ENCODE measurements around the gene HNMT.
"Not testable (repeated sequence)": the region's sequence is repeated elsewhere in the genome, so short reads cannot be mapped to it uniquely, and the experiment has no call there.

The HNMT gene

GRCh38 chr2:138042311-138042710, 78.0 kb downstream of the HNMT start:
- no peak for DNase-seq

GRCh38 chr2:138043588-138043987, 79.3 kb downstream of the HNMT start:
- not testable (repeated sequence) for DNase-seq

DNA sequence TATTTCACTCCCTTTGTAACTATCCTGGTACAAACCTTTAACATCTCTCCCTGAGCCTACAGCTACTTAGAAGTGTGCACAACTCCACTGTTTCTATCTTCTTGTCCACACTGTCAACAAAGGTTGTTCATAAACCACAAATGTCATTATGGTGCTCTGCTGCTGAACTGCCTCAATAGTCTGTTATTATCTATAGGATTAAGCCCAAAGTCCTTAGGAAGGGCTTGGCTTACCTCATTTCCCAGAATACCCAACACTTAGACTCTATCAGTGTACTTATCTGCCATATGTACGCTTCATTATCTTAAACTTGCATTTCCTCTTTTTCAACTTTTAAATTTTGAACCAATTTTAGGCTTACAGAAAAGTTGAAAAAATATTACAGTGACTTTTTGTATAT, 94.2 kb downstream of the HNMT start:
- no peak for DNase-seq

GRCh38 chr2:138059487-138060300, 95.4 kb downstream of the HNMT start:
- DNase-seq, result no peak

- DNase-seq, result no peak
Observed at GRCh38 chr2:138060301-138060635, 96.0 kb downstream of the HNMT start.

GRCh38 chr2:138061961-138062360, 97.7 kb downstream of the HNMT start:
- DNase-seq, result no peak

DNA sequence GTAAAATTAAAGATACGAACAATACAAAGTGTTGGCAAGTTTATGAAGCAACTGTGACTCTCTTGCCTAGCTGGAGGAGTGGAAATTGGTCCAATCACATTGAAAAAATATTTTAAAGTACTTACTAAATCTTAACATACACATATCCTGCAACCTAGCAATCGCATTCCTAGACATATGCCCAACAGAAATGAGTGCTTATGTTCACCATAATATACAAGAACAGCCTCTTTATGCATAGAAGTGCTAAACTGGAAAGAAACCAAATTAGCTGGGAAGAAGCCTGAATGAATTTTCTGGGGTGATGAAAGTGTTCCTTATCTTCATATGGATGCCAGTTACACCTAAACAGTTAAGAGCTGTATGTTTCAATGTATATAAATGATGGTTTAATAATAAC, 98.9 kb downstream of the HNMT start:
- DNase-seq, result no peak

All from right kidney (tissue), 1 donor.